ENCODE data around the gene CATSPERD. TPM values are rescaled to one million over a fixed set of nuclear protein-coding genes. Genes with fewer than 3 reads are reported as not detected.

Gene CATSPERD
- total and polyA plus RNA-seq, 2 of the 4 experiments (the other 2 are of a cell fraction): not detected

- H3K4me2 ChIP-seq (ENCODE audit: low read depth, low read length): no peak overlapping the region
- H3K36me3 ChIP-seq (ENCODE audit: control insufficient read depth, insufficient read depth, low read length): no peaks in the 10 kb centered on the region
- no peak overlapping the region for H3K27ac ChIP-seq (ENCODE audit: insufficient read depth, low read length)
- no peak overlapping the region for H2AK9ac ChIP-seq (replicated peaks; ENCODE audit: low read depth, low read length, poor library complexity)
- intact Hi-C loops (cut with micrococcal nuclease) (no loop called here), dilution Hi-C loops (cut with HindIII; ENCODE audit: low sequenced_read_pairs, unreplicated experiment) (no loop called here), in situ Hi-C loops (cut with MboI; ENCODE audit: low sequenced_read_pairs) (no loop called here)
- no peak overlapping the region for H3K4me3 ChIP-seq (ENCODE audit: insufficient read depth, low read depth, low read length)
- TF ChIP-seq SMC3 (IDR thresholded peaks at IDR 0.05; ENCODE audit: low read depth, low read length) (no peak), CEBPB (IDR thresholded peaks at IDR 0.05; ENCODE audit: low read depth, low read length) (no peak), BHLHE40 (IDR thresholded peaks at IDR 0.05; ENCODE audit: low read depth, low read length) (no peak), CTCF (conservative IDR thresholded peaks at IDR 0.05; ENCODE audit: low read depth, low read length) (no peak), MAFK (IDR thresholded peaks at IDR 0.05; ENCODE audit: low read depth, low read length) (no peak), FOS (IDR thresholded peaks at IDR 0.05; ENCODE audit: low read depth, low read length) (no peak), MXI1 (IDR thresholded peaks at IDR 0.05; ENCODE audit: borderline replicate concordance, low read depth, low read length) (no peak)
- TF ChIP-seq, protein P1, sequence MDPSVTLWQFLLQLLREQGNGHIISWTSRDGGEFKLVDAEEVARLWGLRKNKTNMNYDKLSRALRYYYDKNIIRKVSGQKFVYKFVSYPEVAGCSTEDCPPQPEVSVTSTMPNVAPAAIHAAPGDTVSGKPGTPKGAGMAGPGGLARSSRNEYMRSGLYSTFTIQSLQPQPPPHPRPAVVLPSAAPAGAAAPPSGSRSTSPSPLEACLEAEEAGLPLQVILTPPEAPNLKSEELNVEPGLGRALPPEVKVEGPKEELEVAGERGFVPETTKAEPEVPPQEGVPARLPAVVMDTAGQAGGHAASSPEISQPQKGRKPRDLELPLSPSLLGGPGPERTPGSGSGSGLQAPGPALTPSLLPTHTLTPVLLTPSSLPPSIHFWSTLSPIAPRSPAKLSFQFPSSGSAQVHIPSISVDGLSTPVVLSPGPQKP (IDR thresholded peaks at IDR 0.05; ENCODE audit: borderline replicate concordance, low read depth, low read length): no peak
- H3K18ac ChIP-seq (ENCODE audit: low read depth, low read length): no peak overlapping the region
- no peaks in the 10 kb centered on the region for H3K9me3 ChIP-seq (ENCODE audit: control insufficient read depth, insufficient read depth, low read length)
- DNase-seq (no peak), ATAC-seq (ENCODE audit: low read depth) (no peak)
- no peak overlapping the region for H3K23ac ChIP-seq (ENCODE audit: low read depth, low read length)
- no peak overlapping the region for H4K8ac ChIP-seq (ENCODE audit: low read depth in 2 of 2, low read length in 2 of 2)
- no peaks in the 10 kb centered on the region for H3K4me1 ChIP-seq (ENCODE audit: control insufficient read depth, insufficient read depth, low read length)
- no peaks in the 10 kb centered on the region for H4K20me1 ChIP-seq (ENCODE audit: insufficient read depth, low read length)
- H2BK5ac ChIP-seq (ENCODE audit: low read depth, low read length, poor library complexity, severe bottlenecking): no peak overlapping the region
- ChIA-PET CTCF (no interaction called here), POLR2A (ENCODE audit: unreplicated experiment) (no interaction called here)
- H3K79me1 ChIP-seq (ENCODE audit: low read depth in 1 of 2, low read length in 2 of 2): no peaks in the 10 kb centered on the region
- no peak overlapping the region for H2AFZ ChIP-seq (replicated peaks; ENCODE audit: low read length, poor library complexity)
- H4K91ac ChIP-seq (ENCODE audit: insufficient read depth, low read depth, low read length): no peak overlapping the region
- no peak overlapping the region for H3K14ac ChIP-seq (replicated peaks; ENCODE audit: low read depth, low read length)
- H2BK15ac ChIP-seq (ENCODE audit: low read depth, low read length): no peak overlapping the region
- no peak overlapping the region for H2BK20ac ChIP-seq (ENCODE audit: low read depth, low read length)
- no peak overlapping the region for H3K9ac ChIP-seq (ENCODE audit: low read depth, low read length)
- H3K27me3 ChIP-seq (ENCODE audit: control insufficient read depth, insufficient read depth, low read length): peaks cover 10% of the 10 kb centered on the region; the same call in 1 of the 2 replicates
- no peak overlapping the region for H2AK5ac ChIP-seq (ENCODE audit: low read depth, low read length)
- no peak overlapping the region for H3K4ac ChIP-seq (ENCODE audit: low read depth, low read length)
- H3K56ac ChIP-seq (ENCODE audit: extremely low read depth, insufficient read depth, low read length): no peak overlapping the region
- peaks cover 3% of the 10 kb centered on the region; the same call in 1 of the 2 replicates for H3K9me1 ChIP-seq (ENCODE audit: insufficient read depth, low read length)
- H4K5ac ChIP-seq (ENCODE audit: low read depth, low read length): no peak overlapping the region
- no TSS peak for BruUV-seq (replicated peaks)
- no peak overlapping the region for H2BK120ac ChIP-seq (ENCODE audit: low read depth, low read length)
Observed at GRCh38 chr19:5743630-5744029, 23.2 kb downstream of the CATSPERD start.
